SJSA1 (cell line): ENCODE results near the gene NGRN. TPM values are rescaled to one million over a fixed set of nuclear protein-coding genes. Genes with fewer than 3 reads are reported as not detected.

Source experiments
- total RNA-seq: library from RNA; depleted of rRNA; stranded (reverse); fragments of >200 nt; shearing (Covaris generic); gene quantifications from 2 replicates; pipeline ENCODE4 v1.2.3, GENCODE V29; 2014; rRNA removed

The NGRN gene
- total RNA-seq, 1 experiment from 2014 or later, result 157 TPM

Other genes starting within 250 kb of the NGRN start
- gene IDH2, start 163.2 kb upstream of the NGRN start, total RNA-seq, result 45.0 and 66.6 TPM in 2 replicates
- 5.6 and 17.8 TPM in 2 replicates for gene SEMA4B, start 64.3 kb upstream of the NGRN start, total RNA-seq
- 30.1 and 36.8 TPM in 2 replicates for gene CIB1, start 31.7 kb upstream of the NGRN start, total RNA-seq
- gene GDPGP1, start 31.5 kb upstream of the NGRN start, total RNA-seq, result 2.3 and 4.3 TPM in 2 replicates
- gene TTLL13, start 16.1 kb upstream of the NGRN start, total RNA-seq, result not detected in 2 replicates
- gene ZNF774, start 86.6 kb downstream of the NGRN start, total RNA-seq, result 0.66 and 4.1 TPM in 2 replicates
- gene IQGAP1, start 122.6 kb downstream of the NGRN start, total RNA-seq, result 163 and 235 TPM in 2 replicates